ENCODE measurements around the gene SGPP1.
A peak's percentile ranks its signal among the peaks of the same experiment; 100 is the strongest.
"Not testable (repeated sequence)": the region's sequence is repeated elsewhere in the genome, so short reads cannot be mapped to it uniquely, and the experiment has no call there.

The SGPP1 gene

GRCh38 chr14:63642229-63642611 is 85.6 kb downstream of the SGPP1 start:
- Mint-ChIP-seq H3K9me3 (no peaks in the 10 kb centered on the region), H3K36me3 (peaks cover 42% of the 10 kb centered on the region), H3K4me3 (peak overlapping the region; percentile 74), H3K4me1 (peaks cover 17% of the 10 kb centered on the region), H3K27ac (peak overlapping the region; percentile 93)
- ATAC-seq, result peak; percentile 78
- no peak for DNase-seq (ENCODE audit: low spot score in 2 of 2)

DNA sequence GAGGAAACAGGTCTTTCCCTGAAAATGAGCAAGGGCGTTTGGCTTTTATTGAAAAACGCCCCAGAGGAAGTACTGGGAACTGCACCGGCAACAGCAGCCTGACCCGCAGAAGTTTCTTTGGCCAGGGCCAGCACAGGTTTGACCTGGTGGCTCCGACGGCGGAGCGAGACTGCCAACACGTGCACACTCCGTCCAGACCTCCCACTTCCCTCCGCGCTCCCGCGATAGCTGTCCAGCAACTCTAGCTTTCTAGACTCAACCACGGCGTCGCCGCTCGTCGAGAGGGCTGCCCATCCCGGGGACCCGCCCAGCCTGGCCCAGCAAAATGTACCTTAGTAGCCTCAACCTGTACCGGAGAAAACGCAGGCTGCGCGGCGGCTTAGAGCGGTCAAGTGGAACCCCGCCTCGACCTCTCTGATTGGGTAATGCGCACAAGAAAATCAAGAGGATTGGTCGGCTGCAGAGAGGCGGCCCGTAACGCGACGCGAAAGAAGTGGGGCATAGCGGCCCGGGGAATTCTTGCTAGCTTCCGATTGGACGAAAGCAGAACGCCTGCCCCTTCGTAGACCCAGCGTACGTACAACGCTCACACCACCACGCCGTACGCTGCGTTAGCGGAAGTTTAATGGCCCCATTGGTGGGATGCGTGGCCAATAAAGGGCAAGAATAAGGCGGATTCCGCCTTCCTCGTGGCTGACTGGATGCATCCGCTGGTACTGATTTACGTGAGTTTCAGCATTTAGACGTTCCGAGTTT is 86.2 kb downstream of the SGPP1 start, which contains the start of gene WDR89:
Gene WDR89 (minus strand): TSS at position 399 of the 756 bp plus-strand sequence. CDS start 41,929 bp downstream, outside the sequence.
- Mint-ChIP-seq H3K9me3 (no peaks in the 10 kb centered on the region), H3K4me1 (peaks cover 23% of the 10 kb centered on the region), H3K4me3 (peak within 1 kb of the TSS; percentile 74), H3K27ac (peak within 1 kb of the TSS; percentile 93), H3K36me3 (peaks cover 47% of the 10 kb centered on the region)
- DNase-seq (ENCODE audit: low spot score in 2 of 2) (peak; percentile 81 to 96), ATAC-seq (peak; percentile 93)

DNA sequence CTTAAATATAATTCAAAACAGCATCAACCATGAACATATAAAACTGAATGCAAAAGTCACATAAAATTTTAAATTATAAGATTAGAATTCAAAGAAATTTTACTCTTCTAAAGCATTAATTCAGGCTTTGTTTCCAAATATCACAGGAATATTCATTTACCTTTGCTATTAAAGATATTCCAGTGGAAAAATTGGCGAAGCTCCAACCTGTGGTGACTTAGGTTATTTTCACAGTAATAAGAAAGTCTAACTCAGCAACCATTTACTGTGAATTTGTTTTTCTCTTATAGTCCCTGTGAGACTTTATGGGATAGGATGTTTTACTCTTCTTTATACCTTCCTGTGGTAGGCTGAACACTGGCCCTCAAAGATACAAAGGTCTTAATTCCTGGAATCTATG is 89.4 kb downstream of the SGPP1 start:
- DNase-seq (ENCODE audit: low spot score in 2 of 2) (no peak), ATAC-seq (no peak)
- H3K9me3 Mint-ChIP-seq, result no peaks in the 10 kb centered on the region
- peak overlapping the region; percentile 74 for H3K4me3 Mint-ChIP-seq
- H3K4me1 Mint-ChIP-seq, result peaks cover 35% of the 10 kb centered on the region
- peaks cover 63% of the 10 kb centered on the region for H3K36me3 Mint-ChIP-seq
- peak overlapping the region; percentile 80 for H3K27ac Mint-ChIP-seq

GRCh38 chr14:63636094-63636635 is 91.7 kb downstream of the SGPP1 start:
- not testable (repeated sequence) for ATAC-seq; H3K4me3 Mint-ChIP-seq; H3K27ac Mint-ChIP-seq; H3K9me3 Mint-ChIP-seq; DNase-seq (ENCODE audit: low spot score in 2 of 2)
- H3K36me3 Mint-ChIP-seq, result peaks cover 63% of the 10 kb centered on the region
- H3K4me1 Mint-ChIP-seq, result peaks cover 41% of the 10 kb centered on the region
